Cardiac fibroblast (primary cell): ENCODE measurements around the gene LENEP.

Experiments used
- DNase-seq, 2 donors: peaks; one replicate each; pipeline versions ENCODE4 v3.0.0 to v3.0.0-alpha.2; 2010; ENCODE audit warnings: low read depth in 2 of 2
- H3K4me3 ChIP-seq, 2 donors: replicated peaks in 1 of 2; 1 replicate in 1 of 2; 2 replicates in 1 of 2; pipeline ENCODE4 v1.5.1; 2011; ENCODE audit warnings: low read depth in 2 of 2, low read length in 2 of 2, mild to moderate bottlenecking in 2 of 2, moderate library complexity in 1 of 2
- CTCF ChIP-seq: IDR thresholded peaks from one replicate; pipeline ENCODE4 v1.5.1; 2011; ENCODE audit warnings: low read depth, mild to moderate bottlenecking, low read length, inconsistent platforms

The LENEP gene

GRCh38 chr1:155038602-155039307 lies 45.4 kb downstream of the LENEP start:
- DNase-seq = peak; percentile 42 to 71
- H3K4me3 ChIP-seq = no peak overlapping the region
- no peak for TF ChIP-seq CTCF

GRCh38 chr1:155039308-155039669 lies 45.9 kb downstream of the LENEP start:
- H3K4me3 ChIP-seq = no peak overlapping the region
- no peak for TF ChIP-seq CTCF
- no peak for DNase-seq

- H3K4me3 ChIP-seq = no peak overlapping the region
- TF ChIP-seq CTCF = no peak
- no peak for DNase-seq
Observed at GRCh38 chr1:155040358-155041093, 47.1 kb downstream of the LENEP start.

GRCh38 chr1:155042789-155043188 lies 49.4 kb downstream of the LENEP start:
- TF ChIP-seq CTCF = no peak
- DNase-seq = no peak
- H3K4me3 ChIP-seq = no peak overlapping the region

- H3K4me3 ChIP-seq = no peak overlapping the region
- DNase-seq = no peak
- no peak for TF ChIP-seq CTCF
Observed at GRCh38 chr1:155043301-155043702, 49.9 kb downstream of the LENEP start.

GRCh38 chr1:155043793-155044192 lies 50.4 kb downstream of the LENEP start:
- H3K4me3 ChIP-seq = no peak overlapping the region
- DNase-seq = no peak
- no peak for TF ChIP-seq CTCF
